GM21381 (cell line): Measurements from ENCODE around the gene ZNF488.
A peak's percentile ranks its signal among the peaks of the same experiment; 100 is the strongest.
"Not testable (repeated sequence)": the region's sequence is repeated elsewhere in the genome, so short reads cannot be mapped to it uniquely, and the experiment has no call there.

ENCODE experiments used
- ATAC-seq: cut with Tn5 transposase; IDR thresholded peaks from one replicate; pipeline ENCODE4 v1.9.1; 2021; ENCODE audit warnings: mild to moderate bottlenecking, moderate library complexity; ENCODE audit not compliant: unreplicated experiment

The ZNF488 gene, protein sequence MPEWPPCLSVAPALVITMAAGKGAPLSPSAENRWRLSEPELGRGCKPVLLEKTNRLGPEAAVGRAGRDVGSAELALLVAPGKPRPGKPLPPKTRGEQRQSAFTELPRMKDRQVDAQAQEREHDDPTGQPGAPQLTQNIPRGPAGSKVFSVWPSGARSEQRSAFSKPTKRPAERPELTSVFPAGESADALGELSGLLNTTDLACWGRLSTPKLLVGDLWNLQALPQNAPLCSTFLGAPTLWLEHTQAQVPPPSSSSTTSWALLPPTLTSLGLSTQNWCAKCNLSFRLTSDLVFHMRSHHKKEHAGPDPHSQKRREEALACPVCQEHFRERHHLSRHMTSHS

GRCh38 chr10:47384148-47384921 is at the start of gene ZNF488:
TSS of gene ZNF488 (minus strand) at chr10:47384293. CDS start at chr10:47368829, 15,464 bp downstream.
- ATAC-seq: peak; percentile 93

GRCh38 chr10:47425813-47426419 is 41.8 kb upstream of the ZNF488 start:
- ATAC-seq: no peak

- no peak for ATAC-seq
These were observed 40.1 kb upstream of the ZNF488 start for GRCh38 chr10:47424231-47424630.

GRCh38 chr10:47423476-47423875 is 39.4 kb upstream of the ZNF488 start:
- ATAC-seq: no peak

- ATAC-seq: no peak
These were observed 37.2 kb upstream of the ZNF488 start for GRCh38 chr10:47421057-47421952.

DNA sequence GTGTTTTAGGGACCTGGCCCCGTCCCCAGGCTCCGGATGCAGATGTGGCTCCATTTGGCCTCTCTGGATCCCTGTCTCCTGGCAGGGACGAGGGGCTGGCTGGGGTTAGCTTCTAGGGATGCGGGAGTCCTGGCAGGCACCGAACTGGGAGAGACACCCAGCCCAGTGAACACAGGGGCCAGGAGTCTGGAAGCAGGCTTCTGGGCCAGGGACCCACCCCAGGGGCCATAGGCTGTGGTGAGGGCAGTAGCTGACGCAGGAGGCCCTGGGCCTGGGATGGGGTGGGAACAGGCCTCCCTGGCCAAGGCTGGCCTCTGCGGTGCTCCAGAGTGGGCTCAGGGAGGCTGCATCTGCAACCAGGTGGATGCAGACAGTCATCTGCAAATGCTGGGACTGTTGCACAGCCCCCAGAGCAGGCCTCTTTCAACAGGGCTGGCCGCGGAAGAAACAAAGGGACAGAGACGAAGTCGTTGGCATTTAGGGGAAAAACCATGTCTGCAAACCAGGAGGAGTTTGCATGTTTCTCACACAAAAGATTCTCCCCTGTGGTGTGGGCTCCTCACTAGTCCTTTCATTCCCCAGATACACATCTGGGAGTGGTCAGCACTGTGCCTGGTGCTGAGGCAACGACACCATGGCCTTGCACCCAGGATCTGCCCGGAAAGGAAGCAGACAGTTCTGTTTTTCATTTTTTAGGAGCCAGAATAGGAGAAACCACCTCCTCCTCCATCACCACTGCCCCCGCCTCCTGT is 36.4 kb upstream of the ZNF488 start:
- ATAC-seq: no peak

GRCh38 chr10:47419421-47419820 is 35.3 kb upstream of the ZNF488 start:
- ATAC-seq: no peak

DNA sequence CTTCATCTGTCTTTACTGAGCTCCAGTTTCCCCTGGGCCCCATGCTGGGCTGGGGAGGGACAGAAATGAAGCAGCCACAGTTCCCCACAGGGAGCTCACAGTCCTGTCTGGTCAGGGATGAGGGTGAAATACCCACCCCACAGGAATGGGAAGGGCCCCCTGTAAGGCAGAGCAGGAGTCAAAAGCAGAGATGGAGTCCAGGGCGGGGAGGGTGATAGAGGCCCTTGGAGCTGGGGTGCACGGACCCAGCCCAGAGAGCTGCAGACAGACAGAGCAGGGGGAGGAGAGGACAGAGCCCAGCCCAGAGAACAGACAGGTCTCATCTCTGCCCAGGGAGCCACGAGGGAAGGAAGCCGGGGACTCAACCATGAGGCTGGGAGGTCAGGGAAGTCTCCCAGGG is 34.9 kb upstream of the ZNF488 start:
- ATAC-seq: no peak

- ATAC-seq: no peak
These were observed 34.2 kb upstream of the ZNF488 start for GRCh38 chr10:47418321-47418720.

DNA sequence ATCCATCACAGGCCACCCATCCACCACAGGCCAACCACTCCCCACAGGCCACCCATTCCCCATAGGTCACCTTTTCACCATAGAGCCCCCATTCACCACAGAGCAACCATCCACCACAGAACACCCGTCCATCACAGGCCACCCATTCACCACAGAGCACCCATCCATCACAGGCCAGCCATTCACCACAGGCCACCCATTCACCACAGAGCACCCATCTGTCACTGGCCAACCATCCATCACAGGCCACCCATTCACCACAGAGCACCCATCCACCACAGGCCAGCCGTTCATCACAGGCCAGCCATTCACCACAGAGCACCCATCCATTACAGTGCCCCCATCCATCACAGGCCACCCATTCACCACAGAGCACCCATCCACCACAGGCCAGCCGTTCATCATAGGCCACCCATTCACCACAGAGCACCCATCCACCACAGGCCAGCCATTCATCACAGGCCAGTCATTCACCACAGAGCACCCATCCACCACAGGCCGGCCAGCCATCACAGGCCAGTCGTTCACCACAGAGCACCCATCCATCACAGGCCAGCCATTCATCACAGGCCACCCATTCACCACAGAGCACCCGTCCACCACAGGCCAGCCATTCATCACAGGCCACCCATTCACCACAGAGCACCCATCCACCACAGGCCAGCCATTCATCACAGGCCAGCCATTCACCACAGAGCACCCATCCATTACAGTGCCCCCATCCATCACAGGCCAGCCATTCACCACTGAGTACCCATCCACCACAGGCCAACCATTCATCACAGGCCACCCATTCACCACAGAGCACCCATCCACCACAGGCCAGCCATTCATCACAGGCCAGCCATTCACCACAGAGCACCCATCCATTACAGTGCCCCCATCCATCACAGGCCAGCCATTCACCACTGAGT is 32.5 kb upstream of the ZNF488 start:
- not testable (repeated sequence) for ATAC-seq

DNA sequence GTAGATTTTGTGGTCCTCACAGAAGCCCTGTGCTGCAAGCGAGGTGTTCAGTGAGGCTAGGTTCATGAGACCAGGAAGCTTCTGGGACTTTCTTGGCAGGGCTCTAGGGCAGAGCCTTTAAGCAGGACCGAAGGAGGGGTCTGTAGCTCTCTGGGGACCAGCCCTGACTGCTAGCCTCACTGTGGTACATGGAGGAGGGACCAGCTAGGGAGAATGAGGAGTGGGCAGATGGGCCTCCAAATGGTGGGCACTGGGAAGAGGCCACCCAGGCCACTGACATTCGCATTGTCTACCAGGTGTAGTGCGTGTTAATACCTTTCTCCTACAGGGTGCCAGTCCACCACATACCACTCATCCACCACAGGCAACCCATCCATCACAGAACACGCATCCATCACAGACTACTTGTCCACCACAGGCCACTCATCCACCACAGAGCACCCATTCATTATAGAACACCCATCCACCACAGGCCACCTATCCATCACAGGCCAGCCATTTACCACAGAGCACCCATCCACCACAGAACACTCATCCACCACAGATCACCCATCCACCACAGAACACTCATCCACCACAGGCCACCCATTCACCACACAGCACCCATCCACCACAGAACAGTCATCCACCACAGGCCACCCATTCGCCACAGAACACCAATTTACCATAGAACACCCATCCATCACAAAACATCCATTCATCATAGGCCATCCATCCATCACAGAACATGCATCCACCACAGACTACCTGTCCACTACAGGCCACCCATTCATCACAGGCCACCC is 31.6 kb upstream of the ZNF488 start:
- ATAC-seq: no peak

GRCh38 chr10:47414752-47415519 is 30.8 kb upstream of the ZNF488 start:
- ATAC-seq: no peak

- no peak for ATAC-seq
These were observed 30.1 kb upstream of the ZNF488 start for GRCh38 chr10:47414227-47414592.

DNA sequence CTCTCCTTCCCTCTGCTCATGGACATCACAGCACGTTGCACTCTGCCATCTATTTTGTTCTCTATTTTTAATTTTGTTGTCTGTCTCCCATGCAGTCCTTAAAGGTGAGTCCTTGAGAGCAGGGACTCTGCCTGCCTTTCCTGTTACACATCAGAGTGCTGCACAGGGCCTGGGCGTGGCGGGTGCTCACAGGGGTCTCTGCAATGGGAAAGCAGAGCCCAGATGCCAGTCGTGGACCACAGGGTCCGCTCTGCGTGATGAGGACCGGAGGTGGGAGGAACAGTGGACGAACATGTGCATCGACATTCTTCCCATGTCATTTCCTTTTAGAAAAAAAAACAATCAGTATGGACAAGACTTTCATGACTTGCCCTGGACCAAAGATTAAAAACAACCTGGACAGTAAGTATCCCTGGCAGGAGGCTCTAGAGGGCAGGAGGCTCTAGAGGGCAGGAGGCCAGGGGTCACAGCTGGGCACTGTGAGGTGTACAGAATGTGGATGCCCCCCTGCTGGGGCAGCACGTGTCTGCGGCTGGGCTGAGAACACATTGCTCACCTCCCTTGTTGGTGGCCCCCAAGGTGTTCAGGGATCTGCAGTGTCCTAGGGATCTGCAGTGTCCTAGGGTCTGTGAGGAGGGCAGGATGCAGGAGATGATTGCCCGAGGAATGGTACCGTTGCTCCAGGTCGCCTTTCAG is 29.6 kb upstream of the ZNF488 start:
- ATAC-seq: no peak

- no peak for ATAC-seq
These were observed 28.8 kb upstream of the ZNF488 start for GRCh38 chr10:47412869-47413268.

GRCh38 chr10:47412177-47412730 is 28.2 kb upstream of the ZNF488 start:
- ATAC-seq: no peak

DNA sequence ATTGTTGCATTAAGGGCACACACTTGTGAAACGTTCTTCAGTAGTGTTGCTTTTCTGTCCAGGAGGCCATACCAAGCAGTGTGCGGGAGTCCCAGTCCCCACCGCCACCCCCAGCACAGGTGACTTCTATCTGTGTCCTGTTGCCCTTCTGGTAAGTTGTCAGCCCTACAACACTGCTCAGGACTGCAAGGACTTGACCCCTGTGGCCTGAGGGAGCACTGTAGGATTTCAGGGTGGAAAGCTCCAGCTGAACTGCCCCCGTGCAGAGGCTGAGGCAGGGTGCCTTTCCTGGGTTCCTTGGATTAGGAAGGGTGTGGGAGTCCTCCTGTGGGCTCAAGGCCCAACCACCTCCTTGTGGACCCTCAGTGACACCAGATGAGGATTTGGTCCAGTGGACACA is 26.8 kb upstream of the ZNF488 start:
- no peak for ATAC-seq
